K562 (cell line): ENCODE results near the gene SPAG16. TPM values are rescaled to one million over a fixed set of nuclear protein-coding genes. Genes with fewer than 3 reads are reported as not detected.

Source experiments
- ATAC-seq: fragments of 200-7000 bp; cut with Tn5 transposase; 3 replicates; pipeline ENCODE4 v1.9.1; 2020; ENCODE audit warnings: moderate library complexity
- BruUV-seq: library from RNA; stranded (reverse); fragments of 400-500 nt; replicated peaks from 2 replicates; lab custom pipeline; 2021; lab: Mats Ljungman, UMichigan
- CTCF ChIA-PET: fragments of 300-600 bp; formaldehyde crosslinking; extraction: SDS; loops from one replicate; lab custom pipeline; 2021; ENCODE audit warnings: low intra/inter-chr PET ratio; lab: Yijun Ruan, JAX
- POLR2A ChIA-PET: fragments of 300-600, 350-650 bp; sonication (Branson Sonifier 250); formaldehyde crosslinking; extraction: SDS; loops from one replicate; lab custom pipeline; 2021; ENCODE audit warnings: antibody characterized with exemption, inconsistent platforms; lab: Yijun Ruan, JAX
- DNase-seq, 4 experiments: peaks; one replicate each; pipeline versions ENCODE4 v3.0.0 to v3.0.0-alpha.2; 2011 to 2018; ENCODE audit warnings: low spot score in 3 of 4, mixed read lengths in 3 of 4; ENCODE audit errors: extremely low read depth in 1 of 4
- FAIRE-seq: peaks from 2 replicates; lab custom pipeline; 2011; peaks lifted over from hg19 to GRCh38; lab: Jason Lieb, UNC
- H2AFZ ChIP-seq: 2 replicates; pipeline ENCODE4 v1.6.0; 2011; ENCODE audit warnings: low read depth, low read length, control low read depth, inconsistent platforms
- H3K27ac ChIP-seq: fragments of 200-600 bp; 3 replicates; pipeline ENCODE4 v1.8.0; 2011; ENCODE audit warnings: low read depth, mild to moderate bottlenecking, control low read depth, inconsistent platforms, low read length, moderate library complexity, mixed read lengths; ENCODE audit errors: extremely low read depth
- H3K27me3 ChIP-seq, 2 experiments: fragments of 300-600 bp in 1 of 2; 2 replicates in 1 of 2; 3 replicates in 1 of 2; pipeline versions ENCODE4 v1.6.0 to v1.8.0; 2011; ENCODE audit warnings: inconsistent platforms in 2 of 2, low read length in 2 of 2, mild to moderate bottlenecking in 1 of 2, mixed read lengths in 1 of 2, moderate library complexity in 1 of 2; ENCODE audit not compliant: control insufficient read depth in 2 of 2, insufficient read depth in 2 of 2
- H3K36me3 ChIP-seq: fragments of 300-600 bp; 3 replicates; pipeline ENCODE4 v1.8.0; 2011; ENCODE audit warnings: mild to moderate bottlenecking, low read length, inconsistent platforms; ENCODE audit not compliant: control insufficient read depth, insufficient read depth
- H3K4me1 ChIP-seq, 2 experiments: fragments of 200-600 bp in 1 of 2; replicated peaks in 1 of 2; 2 replicates in 1 of 2; 3 replicates in 1 of 2; pipeline versions ENCODE4 v1.5.1 to v1.8.0; 2011; ENCODE audit warnings: inconsistent platforms in 2 of 2, low read length in 2 of 2, mild to moderate bottlenecking in 1 of 2, mixed read lengths in 1 of 2, moderate library complexity in 1 of 2; ENCODE audit not compliant: control insufficient read depth in 2 of 2, insufficient read depth in 2 of 2
- H3K4me2 ChIP-seq: 2 replicates; pipeline ENCODE4 v1.6.1; 2011; ENCODE audit warnings: low read length, control low read depth, inconsistent platforms, mixed read lengths; ENCODE audit not compliant: insufficient read depth
- H3K4me3 ChIP-seq: fragments of 200-600 bp; sonication (generic), shearing (Covaris generic); 2 replicates; pipeline ENCODE4 v1.5.1; 2016; ENCODE audit warnings: control low read depth, inconsistent platforms
- H3K79me2 ChIP-seq: fragments of 200-600 bp; 3 replicates; pipeline ENCODE4 v1.8.0; 2011; ENCODE audit warnings: low read length, inconsistent platforms; ENCODE audit not compliant: control insufficient read depth, insufficient read depth
- H3K9ac ChIP-seq, 2 experiments: 2 replicates each; pipeline versions ENCODE4 v1.6.0 to v1.6.1; 2011; ENCODE audit warnings: low read depth in 2 of 2, low read length in 2 of 2, control low read depth in 1 of 2, inconsistent platforms in 1 of 2, mild to moderate bottlenecking in 1 of 2, mixed read lengths in 1 of 2; ENCODE audit not compliant: insufficient read depth in 1 of 2
- H3K9me1 ChIP-seq: one replicate; pipeline ENCODE4 v1.6.0; 2011; ENCODE audit warnings: inconsistent platforms, mild to moderate bottlenecking, low read length, moderate library complexity; ENCODE audit not compliant: control insufficient read depth, insufficient read depth
- H3K9me3 ChIP-seq: replicated peaks from 2 replicates; pipeline ENCODE4 v1.5.1; 2011; ENCODE audit warnings: low read depth, low read length, inconsistent platforms; ENCODE audit not compliant: control insufficient read depth, insufficient read depth
- H4K20me1 ChIP-seq: replicated peaks from 2 replicates; pipeline ENCODE4 v1.6.1; 2011; ENCODE audit warnings: low read length, inconsistent platforms, mixed read lengths; ENCODE audit not compliant: control insufficient read depth, insufficient read depth
- CREB3 ChIP-seq: fragments of 450-650 bp; conservative IDR thresholded peaks from 2 replicates; pipeline ENCODE4 v1.6.1; 2016; ENCODE audit warnings: missing genetic modification characterization, low read depth, mild to moderate bottlenecking, missing compliant biosample characterization, moderate library complexity
- ETS2 ChIP-seq: IDR thresholded peaks from 2 replicates; pipeline ENCODE4 v1.6.1; 2016; ENCODE audit warnings: borderline replicate concordance, missing genetic modification characterization, mild to moderate bottlenecking, moderate library complexity, missing compliant biosample characterization; ENCODE audit not compliant: poor library complexity, severe bottlenecking
- EZH2 ChIP-seq: IDR thresholded peaks from 2 replicates; pipeline ENCODE4 v1.6.1; 2012; ENCODE audit warnings: low read depth, mild to moderate bottlenecking, inconsistent platforms, low read length, borderline replicate concordance
- GATAD2A ChIP-seq: fragments of 450-650 bp; IDR thresholded peaks from 2 replicates; pipeline ENCODE4 v1.6.1; 2017
- HDAC1 ChIP-seq, 2 experiments: fragments of 450-650 bp; IDR thresholded peaks; 2 replicates each; pipeline ENCODE4 v1.6.1; 2016 to 2017; ENCODE audit warnings: inconsistent platforms in 1 of 2, mild to moderate bottlenecking in 1 of 2, moderate library complexity in 1 of 2
- ILK ChIP-seq: fragments of 450-650 bp; IDR thresholded peaks from 2 replicates; pipeline ENCODE4 v1.6.1; 2016; ENCODE audit warnings: missing genetic modification characterization, low read depth, mild to moderate bottlenecking, missing compliant biosample characterization, moderate library complexity, borderline replicate concordance
- JUN ChIP-seq, 2 experiments: sonication (generic) in 1 of 2; formaldehyde crosslinking in 1 of 2; IDR thresholded peaks; 2 replicates each; pipeline versions ENCODE4 v1.6.1 to v1.8.0; 2012 to 2022; ENCODE audit warnings: borderline replicate concordance in 2 of 2, mild to moderate bottlenecking in 2 of 2, improper control_type of control experiment in 1 of 2, low read depth in 1 of 2, low read length in 1 of 2, missing genetic modification reagents in 1 of 2
- JUND ChIP-seq, 2 experiments: IDR thresholded peaks; 2 replicates in 1 of 2; 3 replicates in 1 of 2; pipeline ENCODE4 v1.6.1; 2011; ENCODE audit warnings: borderline replicate concordance in 2 of 2, low read depth in 2 of 2, low read length in 2 of 2, improper control_type of control experiment in 1 of 2, missing biosample characterization in 1 of 2, missing genetic modification characterization in 1 of 2, missing genetic modification reagents in 1 of 2
- KDM2B ChIP-seq: fragments of 250-450 bp; sonication (Bioruptor Pico); IDR thresholded peaks from 2 replicates; pipeline ENCODE4 v1.8.0; 2021; ENCODE audit warnings: mild to moderate bottlenecking, moderate library complexity
- MCM3 ChIP-seq: fragments of 450-650 bp; IDR thresholded peaks from 2 replicates; pipeline ENCODE4 v1.6.1; 2016
- NFIX ChIP-seq: fragments of 250-450 bp; sonication (Bioruptor Pico); IDR thresholded peaks from 2 replicates; pipeline ENCODE4 v1.4.0; 2020; ENCODE audit warnings: low read depth, mild to moderate bottlenecking, moderate library complexity
- NR3C1 ChIP-seq: sonication (generic); formaldehyde crosslinking; IDR thresholded peaks from 2 replicates; pipeline ENCODE4 v1.8.1; 2022; ENCODE audit warnings: missing genetic modification reagents
- POLR2B ChIP-seq: fragments of 450-650 bp; IDR thresholded peaks from 2 replicates; pipeline ENCODE4 v1.6.1; 2018; ENCODE audit warnings: low read depth; ENCODE audit not compliant: partially characterized antibody
- ZNF3 ChIP-seq: fragments of 250-450 bp; sonication (Bioruptor Pico); IDR thresholded peaks from 2 replicates; pipeline ENCODE4 v1.5.0; 2021; ENCODE audit warnings: mild to moderate bottlenecking, moderate library complexity
- ZNF445 ChIP-seq: fragments of 250-450 bp; sonication (Bioruptor Pico); IDR thresholded peaks from 2 replicates; pipeline ENCODE4 v1.4.0; 2020; ENCODE audit warnings: low read depth, mild to moderate bottlenecking, moderate library complexity
- ZSCAN29 ChIP-seq: fragments of 450-650 bp; IDR thresholded peaks from 2 replicates; pipeline ENCODE4 v1.6.1; 2017
- WGBS: fragments of 100-300 bp; shearing (Covaris generic); methylation state at CpG from one replicate; pipeline ENCODE4 v1.1.6; 2016; ENCODE audit warnings: low coverage, mixed read lengths; ENCODE audit not compliant: insufficient coverage; ENCODE audit errors: missing lambda C conversion rate; 5-methylcytosine and 5-hydroxymethylcytosine counted together
- in situ Hi-C: fragments of 300-500 bp; cut with MboI; formaldehyde crosslinking; loops from 4 replicates; pipeline ENCODE4 v1.15.0; 2018; ENCODE audit warnings: inconsistent platforms, mixed read lengths
- intact Hi-C: fragments of 100-400 bp; cut with micrococcal nuclease; formaldehyde crosslinking; loops from 2 replicates; pipeline ENCODE4 v1.14.2; 2022
- polyA plus RNA-seq, 8 experiments: library from polyadenylated mRNA; depleted of rRNA in 4 of 8; stranded (reverse) in 5 of 8; unstranded in 3 of 8; fragments of >200 nt; fragmentation: Nextera tagmentation in 2 of 8; fragmentation: Illumina TruSeq in 1 of 8; extraction: Ambion mirVana in 2 of 8; extraction: Trizol in 1 of 8; gene quantifications; 2 replicates each; pipeline versions ENCODE4 v1.2.1 to v1.2.3, GENCODE V29; 2011 to 2014; ENCODE audit warnings: inconsistent platforms in 1 of 8, missing spikeins in 1 of 8
- total RNA-seq, 7 experiments: library from RNA; depleted of rRNA in 6 of 7; stranded (reverse); fragments of >200 nt in 6 of 7; fragmentation: Illumina TruSeq in 2 of 7; extraction: Trizol in 2 of 7; gene quantifications; 2 replicates each; pipeline versions ENCODE4 v1.2.1 to v1.2.3, GENCODE V29; 2011 to 2021; ENCODE audit warnings: low replicate concordance in 1 of 7
- TF ChIP-seq, protein P1 (sequence below): fragments of 250-450 bp; sonication (Bioruptor Pico); IDR thresholded peaks from 2 replicates; pipeline ENCODE4 v1.6.1; 2021; ENCODE audit warnings: mild to moderate bottlenecking
- TF ChIP-seq, protein P2 (sequence below), 2 experiments: IDR thresholded peaks in 1 of 2; conservative IDR thresholded peaks in 1 of 2; 2 replicates each; pipeline ENCODE4 v1.6.1; 2016; ENCODE audit warnings: low read depth in 2 of 2, mild to moderate bottlenecking in 1 of 2, missing compliant biosample characterization in 1 of 2, missing genetic modification characterization in 1 of 2, moderate library complexity in 1 of 2

SPAG16 gene
- total and polyA plus RNA-seq, 9 of the 15 experiments (the other 6 are each of a cell fraction or from before 2014, with no cell fraction given): 0.98 to 5.9 (median 3.5) TPM

DNA sequence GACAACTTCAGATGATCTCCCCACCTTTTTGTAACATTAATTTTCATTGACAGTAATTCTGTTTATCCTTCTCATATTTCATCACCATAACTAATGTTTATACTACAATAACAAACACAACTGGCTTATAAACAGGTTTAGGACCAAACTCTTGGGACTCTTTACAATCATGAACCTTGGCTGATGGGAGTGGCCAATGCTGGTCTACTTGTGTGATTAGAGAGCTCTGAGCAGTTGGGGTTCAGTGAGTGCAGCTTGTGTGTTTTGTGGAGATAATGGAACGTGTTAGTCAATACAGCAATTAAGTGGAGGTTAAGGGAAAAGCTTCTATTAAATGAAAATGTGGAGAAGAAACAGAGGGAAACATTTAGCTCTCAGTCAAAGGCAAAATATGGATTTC, 207.1 kb downstream of the SPAG16 start:
- BruUV-seq: no TSS peak
- TF ChIP-seq JUND (IDR thresholded peaks at IDR 0.05; ENCODE audit: borderline replicate concordance, low read depth, low read length): no peak
- no peak for TF ChIP-seq JUND (tag; IDR thresholded peaks at IDR 0.05; ENCODE audit: borderline replicate concordance, low read depth, low read length)
- no peak for TF ChIP-seq POLR2B
- TF ChIP-seq ILK (tag): no peak
- TF ChIP-seq NFIX (CRISPR knock-in tag): no peak
- no peak for TF ChIP-seq ZSCAN29
- no peak for TF ChIP-seq CREB3
- TF ChIP-seq, protein P1, sequence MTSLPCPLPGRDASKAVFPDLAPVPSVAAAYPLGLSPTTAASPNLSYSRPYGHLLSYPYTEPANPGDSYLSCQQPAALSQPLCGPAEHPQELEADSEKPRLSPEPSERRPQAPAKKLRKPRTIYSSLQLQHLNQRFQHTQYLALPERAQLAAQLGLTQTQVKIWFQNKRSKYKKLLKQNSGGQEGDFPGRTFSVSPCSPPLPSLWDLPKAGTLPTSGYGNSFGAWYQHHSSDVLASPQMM (CRISPR knock-in tag): no peak
- no peak for TF ChIP-seq ZNF445 (CRISPR knock-in tag)
- TF ChIP-seq NR3C1 (CRISPR knock-in tag): no peak
- TF ChIP-seq EZH2: no peak
- TF ChIP-seq GATAD2A: no peak
- no peak for TF ChIP-seq KDM2B (CRISPR knock-in tag)
- TF ChIP-seq ZNF3 (CRISPR knock-in tag): no peak
- TF ChIP-seq, protein P2, sequence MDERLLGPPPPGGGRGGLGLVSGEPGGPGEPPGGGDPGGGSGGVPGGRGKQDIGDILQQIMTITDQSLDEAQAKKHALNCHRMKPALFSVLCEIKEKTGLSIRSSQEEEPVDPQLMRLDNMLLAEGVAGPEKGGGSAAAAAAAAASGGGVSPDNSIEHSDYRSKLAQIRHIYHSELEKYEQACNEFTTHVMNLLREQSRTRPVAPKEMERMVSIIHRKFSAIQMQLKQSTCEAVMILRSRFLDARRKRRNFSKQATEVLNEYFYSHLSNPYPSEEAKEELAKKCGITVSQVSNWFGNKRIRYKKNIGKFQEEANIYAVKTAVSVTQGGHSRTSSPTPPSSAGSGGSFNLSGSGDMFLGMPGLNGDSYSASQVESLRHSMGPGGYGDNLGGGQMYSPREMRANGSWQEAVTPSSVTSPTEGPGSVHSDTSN (CRISPR knock-in tag; IDR thresholded peaks at IDR 0.05; ENCODE audit: low read depth): no peak
- TF ChIP-seq, protein P2 (tag; conservative IDR thresholded peaks at IDR 0.05; ENCODE audit: low read depth): no peak
- TF ChIP-seq HDAC1 (IDR thresholded peaks at IDR 0.05): no peak
- TF ChIP-seq ETS2 (tag): no peak
- TF ChIP-seq MCM3: no peak
- no peak for TF ChIP-seq JUN (IDR thresholded peaks at IDR 0.05; ENCODE audit: borderline replicate concordance, low read depth, low read length)
- TF ChIP-seq JUN (CRISPR knock-in tag; IDR thresholded peaks at IDR 0.05; ENCODE audit: borderline replicate concordance): no peak

More for the DNA sequence above, 207.1 kb downstream of the SPAG16 start:
- intact Hi-C loops: no loop called here
- POLR2A ChIA-PET: no interaction called here
- no peak for FAIRE-seq
- no peaks in the 10 kb centered on the region for H3K79me2 ChIP-seq
- no peak overlapping the region for H2AFZ ChIP-seq
- no peak overlapping the region for H3K27ac ChIP-seq
- no peak overlapping the region for H3K9ac ChIP-seq
- WGBS: 0% methylated on average over 1 of the region's 1 CpG
- H3K9me1 ChIP-seq: no peaks in the 10 kb centered on the region
- H3K4me3 ChIP-seq: no peak overlapping the region
- CTCF ChIA-PET: no interaction called here
- no peak for DNase-seq
- H3K4me1 ChIP-seq: no peaks in the 10 kb centered on the region
- H4K20me1 ChIP-seq: no peaks in the 10 kb centered on the region
- H3K4me2 ChIP-seq: no peak overlapping the region
- no peaks in the 10 kb centered on the region for H3K9me3 ChIP-seq
- H3K27me3 ChIP-seq: no peaks in the 10 kb centered on the region
- in situ Hi-C loops: no loop called here
- H3K36me3 ChIP-seq: no peaks in the 10 kb centered on the region
- no peak for ATAC-seq
